Endometrial microvascular endothelial cells (primary cell): Measurements from ENCODE around the gene NUTM2G. TPM values are rescaled to one million over a fixed set of nuclear protein-coding genes. Genes with fewer than 3 reads are reported as not detected.
"Not testable (repeated sequence)": the region's sequence is repeated elsewhere in the genome, so short reads cannot be mapped to it uniquely, and the experiment has no call there.

Experiments used
- in situ Hi-C: cut with HindIII; loops from 2 replicates; pipeline ENCODE4 v1.10.0; 2017; ENCODE audit warnings: low sequenced_read_pairs, low pct_unique_long_range_greater_than_20kb; ENCODE audit errors: inconsistent ontology term
- total RNA-seq: library from RNA; depleted of rRNA; stranded (reverse); fragments of >200 nt; gene quantifications from one replicate; pipeline ENCODE4 v1.2.3, GENCODE V29; 2015; ENCODE audit errors: inconsistent ontology term

The NUTM2G gene
- total RNA-seq, 1 donor from 2014 or later, result not detected

GRCh38 chr9:96938957-96939665 lies 10.5 kb downstream of the NUTM2G start:
- in situ Hi-C loops, result not testable (repeated sequence)

- in situ Hi-C loops, result not testable (repeated sequence)
Observed at GRCh38 chr9:96940982-96941381, 12.3 kb downstream of the NUTM2G start.

- in situ Hi-C loops, result not testable (repeated sequence)
Observed at GRCh38 chr9:96941628-96942027, 13.0 kb downstream of the NUTM2G start.

GRCh38 chr9:96942181-96942580 lies 13.5 kb downstream of the NUTM2G start:
- in situ Hi-C loops, result not testable (repeated sequence)

- in situ Hi-C loops, result not testable (repeated sequence)
Observed at GRCh38 chr9:96949346-96949745, 20.7 kb downstream of the NUTM2G start.

GRCh38 chr9:96950539-96950938 lies 21.9 kb downstream of the NUTM2G start:
- in situ Hi-C loops, result not testable (repeated sequence)

GRCh38 chr9:96967591-96967990 lies 38.9 kb downstream of the NUTM2G start:
- in situ Hi-C loops, result not testable (repeated sequence)

- in situ Hi-C loops, result not testable (repeated sequence)
Observed at GRCh38 chr9:96972552-96972951, 43.9 kb downstream of the NUTM2G start.

GRCh38 chr9:96974037-96974436 lies 45.4 kb downstream of the NUTM2G start:
- in situ Hi-C loops, result not testable (repeated sequence)

- in situ Hi-C loops, result not testable (repeated sequence)
Observed at GRCh38 chr9:96983496-96984122, 55.0 kb downstream of the NUTM2G start.

GRCh38 chr9:96984139-96984538 lies 55.5 kb downstream of the NUTM2G start:
- in situ Hi-C loops, result not testable (repeated sequence)

GRCh38 chr9:96984887-96985286 lies 56.2 kb downstream of the NUTM2G start:
- in situ Hi-C loops, result not testable (repeated sequence)

Other genes with a start within 250 kb of the NUTM2G start
- 5.5 TPM for gene ZNF510, start 150.8 kb upstream of the NUTM2G start, total RNA-seq
- 5.3 TPM for gene ZNF782, start 74.3 kb upstream of the NUTM2G start, total RNA-seq
- 0.28 TPM for gene CTSV, start 110.3 kb downstream of the NUTM2G start, total RNA-seq